Tibial nerve (tissue), 4 donors: ENCODE results near the gene DCANP1. TPM values are rescaled to one million over a fixed set of nuclear protein-coding genes. Genes with fewer than 3 reads are reported as not detected.
"Not testable (repeated sequence)": the region's sequence is repeated elsewhere in the genome, so short reads cannot be mapped to it uniquely, and the experiment has no call there.

ENCODE experiments used
- DNase-seq, 2 donors: peaks; one replicate each; pipeline ENCODE4 v3.0.0-alpha.2; 2019; ENCODE audit warnings: low spot score in 2 of 2
- H3K27ac ChIP-seq, 4 donors: fragments of 200-600 bp; sonication (generic) in 3 of 4; one replicate each; pipeline ENCODE4 v1.5.1; 2017 to 2019; ENCODE audit warnings: mild to moderate bottlenecking in 1 of 4
- H3K27me3 ChIP-seq, 2 donors: fragments of 200-600 bp; sonication (generic) in 1 of 2; one replicate each; pipeline versions ENCODE4 v1.5.1 to v1.6.0; 2017 to 2019
- H3K36me3 ChIP-seq, 3 donors: fragments of 200-600 bp; sonication (generic); one replicate each; pipeline ENCODE4 v1.5.1; 2018 to 2019
- H3K4me1 ChIP-seq, 4 donors: fragments of 200-600 bp; sonication (generic) in 3 of 4; one replicate each; pipeline ENCODE4 v1.5.1; 2017 to 2019
- H3K4me3 ChIP-seq, 4 donors: fragments of 200-600 bp; sonication (generic) in 3 of 4; one replicate each; pipeline ENCODE4 v1.5.1; 2017 to 2019; ENCODE audit warnings: mild to moderate bottlenecking in 1 of 4, moderate library complexity in 1 of 4
- H3K9me3 ChIP-seq, 4 donors: fragments of 200-600 bp; sonication (generic) in 3 of 4; one replicate each; pipeline ENCODE4 v1.5.1; 2017 to 2019
- CTCF ChIP-seq, 5 experiments: fragments of 200-600 bp in 3 of 5; fragments of 450-650 bp in 2 of 5; sonication (generic) in 3 of 5; IDR thresholded peaks; one replicate each; pipeline ENCODE4 v1.5.1; 2016 to 2019; ENCODE audit warnings: antibody characterized with exemption in 5 of 5, mild to moderate bottlenecking in 3 of 5, moderate library complexity in 2 of 5
- EP300 ChIP-seq, 2 donors: sonication (generic); formaldehyde crosslinking; IDR thresholded peaks; one replicate each; pipeline ENCODE4 v1.6.1; 2017; ENCODE audit warnings: antibody characterized with exemption in 2 of 2, mild to moderate bottlenecking in 1 of 2
- POLR2A ChIP-seq, 2 donors: fragments of 450-650 bp; IDR thresholded peaks; one replicate each; pipeline ENCODE4 v1.6.1; 2017; ENCODE audit warnings: antibody characterized with exemption in 2 of 2, mild to moderate bottlenecking in 2 of 2, moderate library complexity in 2 of 2
- WGBS, 2 donors: methylation state at CpG; one replicate each; pipeline ENCODE4 v1.1.5; 2018; 5-methylcytosine and 5-hydroxymethylcytosine counted together
- total RNA-seq, 4 donors: library from RNA; depleted of rRNA; stranded (reverse); fragments of >200 nt; gene quantifications; one replicate each; pipeline ENCODE4 v1.1.0, GENCODE V29; 2016

The DCANP1 gene, protein sequence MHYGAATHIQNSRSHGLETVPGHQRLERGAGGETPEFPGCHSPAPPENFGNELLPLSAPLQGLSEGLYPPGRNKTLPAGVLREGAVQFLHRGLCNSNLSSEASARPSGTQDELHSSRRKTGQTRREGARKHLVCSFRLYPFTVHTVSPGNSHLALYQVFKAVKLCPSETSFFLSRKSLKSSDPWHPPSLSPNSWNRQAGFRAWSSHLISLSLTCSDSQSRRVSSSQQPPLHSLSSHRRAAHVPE
- total RNA-seq, result not detected

DNA sequence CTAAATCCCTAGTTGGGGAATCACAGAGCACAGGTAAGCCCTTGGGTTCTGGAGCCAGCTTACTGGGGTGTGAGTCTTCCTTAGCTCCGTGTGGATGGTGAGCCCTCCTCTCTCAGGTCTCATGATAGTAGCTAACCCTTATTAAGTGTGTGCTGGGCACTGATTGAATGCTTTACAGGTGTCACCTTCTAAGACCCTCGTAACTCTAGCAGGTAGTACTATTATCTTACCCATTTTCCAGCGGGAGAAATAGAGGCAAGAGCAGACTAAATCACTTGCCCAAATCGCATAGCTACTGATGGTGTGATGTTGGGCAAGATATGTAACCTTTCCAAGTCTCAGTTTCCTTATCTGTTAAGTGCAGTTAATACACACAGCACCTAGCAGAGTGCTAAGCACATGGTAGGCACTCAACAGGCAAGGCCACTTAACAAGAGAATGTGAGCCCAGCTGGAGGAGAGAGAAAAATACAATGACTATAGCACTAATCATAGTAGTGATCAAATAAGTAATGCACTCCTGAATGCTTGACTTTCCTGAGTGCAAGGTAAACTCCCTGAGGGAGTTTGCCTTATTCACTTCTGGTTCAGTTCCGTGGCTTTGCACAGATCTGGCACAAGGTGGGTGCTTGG, at the start of gene DCANP1:
Gene DCANP1 (minus strand): TSS at position 51 of the 632 bp plus-strand sequence. CDS start 240 bp downstream, outside the sequence.
- TF ChIP-seq POLR2A (IDR thresholded peaks at IDR 0.05) (no peak), CTCF (IDR thresholded peaks at IDR 0.05) (no peak), EP300 (IDR thresholded peaks at IDR 0.05) (no peak)
- Histone ChIP-seq H3K9me3 (no peaks in the 10 kb centered on the region), H3K4me3 (no peak within 1 kb of the TSS), H3K27ac (no peak within 1 kb of the TSS), H3K36me3 (no peaks in the 10 kb centered on the region), H3K27me3 (no peaks in the 10 kb centered on the region), H3K4me1 (peaks cover 0 to 15% (median 4%) of the 10 kb centered on the region in 4 donors)
- WGBS, 2 donors, result 91 to 92% methylated on average over 4 to 5 of the region's 5 CpGs
- DNase-seq, result no peak

- not testable (repeated sequence) for H3K27ac ChIP-seq, H3K36me3 ChIP-seq, H3K9me3 ChIP-seq, DNase-seq, H3K4me3 ChIP-seq
- peaks cover 0 to 23% of the 10 kb centered on the region in 2 donors for H3K27me3 ChIP-seq
- peaks cover 0 to 15% (median 4%) of the 10 kb centered on the region in 4 donors for H3K4me1 ChIP-seq
- WGBS, 2 donors, result 81 to 85% methylated on average over 4 of the region's 4 CpGs
Measured at GRCh38 chr5:135495531-135495930, 48.4 kb upstream of the DCANP1 start.

DNA sequence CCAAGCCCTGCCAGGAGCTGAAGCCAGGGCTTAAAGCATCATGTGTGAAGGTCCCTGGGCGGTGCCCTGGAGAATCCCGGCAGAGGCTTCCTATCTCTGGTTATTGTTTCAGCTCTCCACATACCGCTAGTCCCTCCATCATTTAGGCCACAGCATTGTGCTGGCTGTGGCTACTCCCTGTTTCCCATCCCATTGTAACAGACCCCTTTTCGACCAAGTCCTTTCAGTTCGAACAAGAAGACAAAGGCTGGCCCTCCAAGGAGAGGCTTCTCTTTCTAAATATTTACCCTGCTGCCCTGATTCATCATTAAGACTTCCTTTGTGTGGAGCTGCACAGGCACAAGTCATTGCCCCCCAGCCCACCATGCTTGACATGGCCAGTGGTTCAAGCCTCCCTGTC, 47.0 kb upstream of the DCANP1 start:
- TF ChIP-seq EP300 (IDR thresholded peaks at IDR 0.05), result no peak
- no peak for TF ChIP-seq CTCF (IDR thresholded peaks at IDR 0.05)
- no peak for TF ChIP-seq POLR2A (IDR thresholded peaks at IDR 0.05)
- H3K27ac ChIP-seq, result peak overlapping the region in 2 of 4 donors; percentile 57 to 80

GRCh38 chr5:135493406-135494180, 46.4 kb upstream of the DCANP1 start:
- Histone ChIP-seq H3K9me3 (no peaks in the 10 kb centered on the region), H3K36me3 (no peaks in the 10 kb centered on the region), H3K4me3 (no peak overlapping the region), H3K4me1 (peaks cover 0 to 34% (median 20%) of the 10 kb centered on the region in 4 donors), H3K27ac (peak overlapping the region in 2 of 4 donors; percentile 57 to 80), H3K27me3 (peaks cover 0 to 40% of the 10 kb centered on the region in 2 donors)
- no peak for TF ChIP-seq CTCF (IDR thresholded peaks at IDR 0.05)
- peak in 1 of 2 donors; percentile 19 for TF ChIP-seq EP300 (IDR thresholded peaks at IDR 0.05)
- DNase-seq, result peak in 1 of 2 donors; percentile 19
- 58 to 68% methylated on average over 8 of the region's 8 CpGs for WGBS, 2 donors

More for the DNA sequence above, 47.0 kb upstream of the DCANP1 start:
- Histone ChIP-seq H3K4me1 (peaks cover 0 to 28% (median 15%) of the 10 kb centered on the region in 4 donors), H3K4me3 (no peak overlapping the region), H3K36me3 (no peaks in the 10 kb centered on the region), H3K27me3 (peaks cover 0 to 34% of the 10 kb centered on the region in 2 donors), H3K9me3 (no peaks in the 10 kb centered on the region)
- no peak for DNase-seq
- 82 to 84% methylated on average over 5 of the region's 5 CpGs for WGBS, 2 donors

DNA sequence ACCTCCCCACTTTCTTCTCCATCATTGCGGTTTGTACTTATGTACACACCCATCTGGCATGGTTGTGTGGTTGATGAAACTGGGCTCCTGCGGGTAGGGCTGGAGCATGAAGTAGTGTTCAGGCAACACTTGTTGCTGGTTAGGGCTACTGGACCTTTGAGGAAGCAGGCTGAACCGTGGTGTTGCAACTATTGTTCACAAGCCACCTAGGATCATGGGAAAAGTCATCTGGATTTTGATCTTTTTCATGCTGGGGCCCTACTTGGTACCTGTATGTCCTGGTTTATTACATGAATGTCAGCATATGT, 45.1 kb upstream of the DCANP1 start:
- peaks cover 0 to 43% (median 21%) of the 10 kb centered on the region in 4 donors for H3K4me1 ChIP-seq
- no peak overlapping the region for H3K27ac ChIP-seq
- no peak overlapping the region for H3K4me3 ChIP-seq
- no peaks in the 10 kb centered on the region for H3K9me3 ChIP-seq
- peaks cover 0 to 53% of the 10 kb centered on the region in 2 donors for H3K27me3 ChIP-seq
- TF ChIP-seq EP300 (IDR thresholded peaks at IDR 0.05), result no peak
- no peak for TF ChIP-seq CTCF (IDR thresholded peaks at IDR 0.05)
- TF ChIP-seq POLR2A (IDR thresholded peaks at IDR 0.05), result no peak
- 56 to 64% methylated on average over 3 of the region's 3 CpGs for WGBS, 2 donors
- H3K36me3 ChIP-seq, result no peaks in the 10 kb centered on the region
- DNase-seq, result no peak
